Suprapubic skin (tissue), 4 donors: Measurements from ENCODE around the gene GNAT1.

Experiments used
- EP300 ChIP-seq: sonication (generic); formaldehyde crosslinking; IDR thresholded peaks from one replicate; pipeline ENCODE4 v1.6.1; 2017; ENCODE audit warnings: antibody characterized with exemption
- POLR2A ChIP-seq, 2 donors: fragments of 450-650 bp; IDR thresholded peaks; one replicate each; pipeline ENCODE4 v1.6.1; 2017; ENCODE audit warnings: antibody characterized with exemption in 2 of 2, mild to moderate bottlenecking in 2 of 2, moderate library complexity in 2 of 2
- POLR2AphosphoS5 ChIP-seq, 3 donors: sonication (generic); formaldehyde crosslinking; IDR thresholded peaks; one replicate each; pipeline ENCODE4 v1.6.1; 2017; ENCODE audit warnings: antibody characterized with exemption in 3 of 3
- TF ChIP-seq, protein P1 (sequence below), 2 donors: fragments of 200-600 bp in 1 of 2; fragments of 450-650 bp in 1 of 2; sonication (generic) in 1 of 2; IDR thresholded peaks; one replicate each; pipeline ENCODE4 v1.5.1; 2016 to 2019; ENCODE audit warnings: antibody characterized with exemption in 2 of 2, mild to moderate bottlenecking in 1 of 2, moderate library complexity in 1 of 2

DNA sequence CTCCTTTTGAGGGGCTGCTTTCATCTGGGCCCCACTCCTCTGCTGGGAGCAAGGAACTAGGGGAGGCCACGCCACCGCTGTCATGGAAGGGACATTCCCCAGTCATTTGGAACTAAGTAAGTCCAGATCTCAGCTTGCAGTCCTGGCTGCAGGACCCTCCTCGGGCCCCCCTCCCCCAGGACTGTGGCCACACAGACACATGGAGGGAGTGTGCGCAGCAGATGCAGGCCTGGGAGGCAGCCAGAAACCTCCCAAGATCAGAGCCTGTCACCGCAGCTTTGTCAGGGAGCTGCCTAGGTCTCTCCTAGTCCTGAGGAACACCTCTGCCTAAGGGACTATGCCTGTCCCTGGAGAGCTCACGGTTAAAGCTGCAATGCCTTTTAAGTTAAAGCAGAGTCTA is 43.5 kb upstream of the GNAT1 start:
- TF ChIP-seq POLR2A (IDR thresholded peaks at IDR 0.05) (no peak), POLR2AphosphoS5 (IDR thresholded peaks at IDR 0.05) (no peak), EP300 (no peak)
- TF ChIP-seq, protein P1, sequence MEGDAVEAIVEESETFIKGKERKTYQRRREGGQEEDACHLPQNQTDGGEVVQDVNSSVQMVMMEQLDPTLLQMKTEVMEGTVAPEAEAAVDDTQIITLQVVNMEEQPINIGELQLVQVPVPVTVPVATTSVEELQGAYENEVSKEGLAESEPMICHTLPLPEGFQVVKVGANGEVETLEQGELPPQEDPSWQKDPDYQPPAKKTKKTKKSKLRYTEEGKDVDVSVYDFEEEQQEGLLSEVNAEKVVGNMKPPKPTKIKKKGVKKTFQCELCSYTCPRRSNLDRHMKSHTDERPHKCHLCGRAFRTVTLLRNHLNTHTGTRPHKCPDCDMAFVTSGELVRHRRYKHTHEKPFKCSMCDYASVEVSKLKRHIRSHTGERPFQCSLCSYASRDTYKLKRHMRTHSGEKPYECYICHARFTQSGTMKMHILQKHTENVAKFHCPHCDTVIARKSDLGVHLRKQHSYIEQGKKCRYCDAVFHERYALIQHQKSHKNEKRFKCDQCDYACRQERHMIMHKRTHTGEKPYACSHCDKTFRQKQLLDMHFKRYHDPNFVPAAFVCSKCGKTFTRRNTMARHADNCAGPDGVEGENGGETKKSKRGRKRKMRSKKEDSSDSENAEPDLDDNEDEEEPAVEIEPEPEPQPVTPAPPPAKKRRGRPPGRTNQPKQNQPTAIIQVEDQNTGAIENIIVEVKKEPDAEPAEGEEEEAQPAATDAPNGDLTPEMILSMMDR (IDR thresholded peaks at IDR 0.05): no peak
